Stimulated activated CD4-positive, alpha-beta T cell treated with anti-CD3 and anti-CD28 coated beads, Interleukin-1b, Interleukin-23, amount 100 ng/mL, for 24 hours (primary cell): ENCODE measurements around the gene CIC.

ENCODE experiments used
- DNase-seq, 4 experiments: peaks; one replicate each; pipeline ENCODE4 v3.0.0-alpha.2; 2020; ENCODE audit warnings: low read depth in 4 of 4, low spot score in 1 of 4

Gene CIC

DNA sequence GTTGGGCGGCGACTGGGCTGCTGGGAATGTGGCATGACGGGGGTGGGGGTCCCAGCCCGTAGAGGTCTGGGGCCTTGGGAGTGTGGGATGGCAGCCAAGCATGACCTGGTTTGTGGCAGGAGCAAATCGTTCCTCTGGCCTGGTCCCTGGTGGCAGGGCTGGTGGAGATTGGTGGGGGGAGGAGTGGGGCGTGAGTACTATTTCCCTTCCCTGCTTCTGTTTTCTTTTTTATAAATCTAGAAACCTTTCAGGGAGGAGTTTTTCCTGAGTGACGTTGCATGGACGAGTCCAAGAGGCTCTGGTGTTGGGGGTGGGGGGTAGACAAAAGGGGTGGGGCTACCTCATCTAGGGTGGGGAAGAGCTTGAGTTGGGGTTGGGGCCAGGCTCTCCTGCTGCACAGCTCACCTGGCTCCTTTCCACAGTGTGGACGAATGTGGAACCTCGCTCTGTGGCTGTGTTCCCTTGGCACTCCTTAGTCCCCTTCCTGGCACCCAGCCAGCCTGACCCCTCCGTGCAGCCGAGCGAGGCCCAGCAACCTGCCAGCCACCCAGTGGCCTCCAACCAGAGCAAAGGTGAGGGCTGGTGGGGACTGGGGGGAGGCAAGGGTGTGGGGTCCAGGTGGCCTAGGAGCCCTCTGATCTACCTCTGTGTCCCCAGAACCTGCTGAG, 17.4 kb downstream of the CIC start:
- DNase-seq: no peak

DNA sequence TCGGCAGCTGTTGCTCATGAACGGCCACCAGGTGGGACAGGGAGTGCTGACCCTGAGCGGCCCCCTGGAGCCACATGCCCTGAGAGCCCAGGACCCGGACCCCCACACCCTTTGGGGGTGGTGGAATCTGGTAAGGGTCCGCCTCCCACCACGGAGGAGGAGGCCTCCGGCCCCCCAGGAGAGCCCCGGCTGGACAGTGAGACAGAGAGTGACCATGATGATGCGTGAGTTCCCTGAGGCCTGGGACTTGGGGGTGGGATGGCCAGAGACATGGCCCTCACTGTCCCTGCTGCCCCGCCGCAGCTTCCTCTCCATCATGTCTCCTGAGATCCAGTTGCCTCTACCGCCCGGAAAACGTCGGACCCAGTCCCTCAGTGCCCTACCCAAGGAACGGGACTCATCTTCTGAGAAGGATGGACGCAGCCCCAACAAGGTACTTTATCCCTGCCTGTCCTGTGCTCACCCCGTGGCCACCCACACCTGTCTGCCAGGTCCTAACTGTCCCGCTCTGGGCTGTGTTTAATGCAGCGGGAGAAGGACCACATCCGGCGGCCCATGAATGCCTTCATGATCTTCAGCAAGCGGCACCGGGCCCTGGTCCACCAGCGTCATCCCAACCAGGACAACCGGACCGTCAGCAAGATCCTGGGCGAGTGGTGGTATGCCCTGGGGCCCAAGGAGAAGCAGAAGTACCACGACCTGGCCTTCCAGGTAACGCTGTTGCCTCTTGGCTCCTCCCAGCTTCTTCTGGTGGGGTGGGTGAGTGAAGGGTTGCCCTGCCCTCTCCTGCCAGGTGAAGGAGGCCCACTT, 18.2 kb downstream of the CIC start:
- no peak for DNase-seq

DNA sequence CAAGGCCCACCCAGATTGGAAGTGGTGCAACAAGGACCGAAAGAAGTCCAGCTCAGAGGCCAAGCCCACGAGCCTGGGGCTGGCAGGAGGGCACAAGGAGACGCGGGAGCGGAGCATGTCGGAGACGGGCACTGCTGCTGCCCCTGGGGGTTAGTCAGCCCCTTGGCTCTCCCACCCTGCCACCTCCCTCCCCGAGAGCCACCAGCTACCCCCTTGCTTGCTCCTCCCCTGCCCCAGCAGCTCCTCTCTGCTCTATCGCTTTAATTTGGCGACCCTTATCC, 18.7 kb downstream of the CIC start:
- DNase-seq: no peak

DNA sequence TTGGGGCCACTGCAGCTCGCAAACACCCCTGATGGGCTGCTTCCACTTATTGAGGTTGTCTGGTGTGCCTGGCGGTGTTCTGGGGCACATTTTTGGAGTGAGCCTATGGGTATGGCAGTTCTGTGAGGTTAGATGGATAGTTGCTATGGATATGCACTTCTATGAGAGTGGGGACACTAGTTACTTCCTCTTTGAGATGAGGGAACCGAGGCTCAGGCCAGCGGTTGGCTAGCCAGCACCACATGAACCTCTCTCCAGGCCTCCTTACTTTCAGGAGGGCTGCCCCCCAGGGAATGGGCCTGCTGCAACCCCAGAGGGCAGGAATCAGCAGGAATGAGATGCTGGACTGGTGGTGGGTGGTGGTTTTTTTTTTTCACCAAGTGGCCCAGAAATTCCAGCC, 19.3 kb downstream of the CIC start:
- no peak for DNase-seq

DNA sequence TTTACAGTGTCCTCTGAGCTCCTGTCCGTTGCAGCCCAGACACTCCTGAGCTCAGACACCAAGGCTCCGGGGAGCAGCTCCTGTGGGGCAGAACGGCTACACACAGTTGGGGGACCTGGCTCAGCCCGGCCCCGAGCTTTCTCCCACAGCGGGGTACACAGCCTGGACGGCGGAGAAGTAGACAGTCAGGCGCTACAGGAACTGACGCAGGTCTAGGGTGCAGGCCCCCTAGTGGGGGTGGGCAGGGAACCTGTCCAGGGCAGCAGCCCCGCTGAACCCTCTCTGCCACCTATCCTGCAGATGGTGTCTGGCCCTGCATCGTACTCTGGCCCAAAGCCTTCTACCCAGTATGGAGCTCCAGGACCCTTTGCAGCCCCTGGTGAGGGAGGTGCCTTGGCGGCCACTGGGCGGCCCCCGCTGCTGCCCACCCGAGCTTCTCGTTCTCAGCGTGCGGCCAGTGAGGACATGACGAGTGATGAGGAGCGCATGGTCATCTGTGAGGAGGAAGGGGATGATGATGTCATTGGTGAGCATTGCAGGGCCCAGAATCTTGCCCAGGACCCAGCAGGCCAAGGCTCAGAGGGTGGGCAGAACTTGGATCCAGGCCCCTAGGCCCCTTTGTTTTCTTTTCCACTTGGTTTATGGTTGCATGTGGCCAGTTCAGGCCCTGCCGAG, 20.0 kb downstream of the CIC start:
- DNase-seq: no peak

DNA sequence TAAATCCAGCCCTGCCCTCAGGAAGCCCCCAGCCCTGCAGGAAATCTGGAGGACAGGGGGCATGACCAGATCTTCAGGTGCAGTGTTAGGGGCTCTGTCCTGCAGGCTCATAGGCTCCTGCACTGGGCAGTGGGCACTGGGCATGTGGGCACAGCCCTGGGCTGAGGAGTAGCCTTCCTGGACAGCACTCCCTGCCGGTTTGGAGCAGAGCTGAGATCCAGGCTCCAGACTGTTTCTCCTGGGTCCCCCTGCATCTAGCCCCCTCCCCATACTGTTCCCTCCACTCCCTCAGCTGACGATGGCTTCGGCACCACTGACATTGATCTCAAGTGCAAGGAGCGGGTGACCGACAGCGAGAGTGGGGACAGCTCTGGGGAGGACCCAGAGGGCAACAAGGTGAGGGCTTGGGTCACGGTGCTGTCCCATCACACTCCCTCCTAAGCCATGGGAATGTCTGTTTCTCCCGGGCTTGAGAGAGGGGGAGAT, 20.5 kb downstream of the CIC start:
- DNase-seq: no peak

DNA sequence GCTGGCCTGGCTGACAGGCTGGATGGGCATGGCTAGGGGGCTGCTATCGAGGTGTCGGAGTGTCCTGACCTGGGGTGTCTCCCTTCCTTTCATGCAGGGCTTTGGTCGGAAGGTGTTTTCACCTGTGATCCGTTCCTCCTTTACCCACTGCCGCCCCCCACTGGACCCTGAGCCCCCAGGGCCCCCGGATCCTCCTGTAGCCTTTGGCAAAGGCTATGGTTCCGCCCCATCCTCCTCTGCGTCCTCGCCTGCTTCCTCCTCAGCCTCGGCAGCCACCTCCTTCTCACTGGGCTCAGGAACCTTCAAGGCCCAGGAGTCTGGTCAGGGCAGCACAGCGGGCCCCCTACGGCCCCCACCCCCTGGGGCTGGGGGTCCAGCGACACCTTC, 21.1 kb downstream of the CIC start:
- DNase-seq: no peak

DNA sequence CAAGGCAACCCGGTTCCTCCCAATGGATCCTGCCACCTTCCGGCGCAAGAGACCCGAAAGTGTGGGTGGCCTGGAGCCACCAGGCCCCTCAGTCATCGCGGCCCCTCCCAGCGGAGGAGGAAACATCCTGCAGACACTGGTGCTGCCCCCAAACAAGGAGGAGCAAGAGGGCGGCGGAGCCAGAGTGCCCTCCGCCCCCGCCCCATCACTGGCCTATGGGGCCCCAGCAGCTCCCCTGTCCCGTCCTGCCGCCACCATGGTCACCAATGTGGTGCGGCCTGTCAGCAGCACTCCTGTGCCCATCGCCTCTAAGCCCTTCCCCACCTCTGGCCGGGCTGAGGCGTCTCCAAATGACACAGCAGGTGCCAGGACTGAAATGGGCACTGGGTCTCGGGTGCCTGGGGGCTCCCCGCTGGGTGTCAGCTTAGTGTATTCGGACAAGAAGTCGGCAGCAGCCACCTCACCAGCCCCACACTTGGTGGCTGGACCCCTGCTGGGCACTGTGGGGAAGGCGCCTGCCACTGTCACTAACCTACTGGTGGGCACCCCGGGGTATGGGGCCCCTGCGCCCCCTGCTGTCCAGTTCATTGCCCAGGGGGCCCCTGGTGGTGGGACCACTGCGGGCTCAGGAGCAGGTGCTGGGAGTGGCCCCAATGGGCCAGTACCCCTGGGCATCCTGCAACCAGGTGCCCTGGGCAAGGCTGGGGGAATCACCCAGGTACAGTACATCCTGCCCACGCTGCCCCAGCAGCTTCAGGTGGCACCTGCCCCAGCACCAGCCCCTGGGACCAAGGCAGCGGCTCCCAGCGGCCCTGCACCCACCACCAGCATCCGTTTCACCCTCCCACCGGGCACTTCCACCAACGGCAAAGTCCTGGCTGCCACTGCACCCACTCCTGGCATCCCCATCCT, 21.7 kb downstream of the CIC start:
- no peak for DNase-seq

DNA sequence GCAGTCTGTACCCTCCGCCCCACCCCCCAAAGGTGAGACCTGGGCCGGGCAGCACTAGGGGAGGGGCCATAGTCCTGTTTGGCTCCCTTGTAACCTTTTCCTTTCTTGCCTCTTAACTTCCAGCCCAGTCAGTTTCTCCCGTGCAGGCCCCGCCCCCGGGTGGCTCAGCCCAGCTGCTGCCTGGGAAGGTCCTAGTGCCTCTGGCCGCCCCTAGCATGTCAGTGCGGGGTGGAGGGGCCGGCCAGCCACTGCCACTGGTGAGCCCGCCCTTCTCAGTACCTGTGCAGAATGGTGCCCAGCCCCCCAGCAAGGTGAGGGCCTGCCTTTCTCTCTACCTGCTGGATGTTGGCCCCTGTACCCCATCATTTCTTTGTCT, 22.4 kb downstream of the CIC start:
- DNase-seq: no peak

DNA sequence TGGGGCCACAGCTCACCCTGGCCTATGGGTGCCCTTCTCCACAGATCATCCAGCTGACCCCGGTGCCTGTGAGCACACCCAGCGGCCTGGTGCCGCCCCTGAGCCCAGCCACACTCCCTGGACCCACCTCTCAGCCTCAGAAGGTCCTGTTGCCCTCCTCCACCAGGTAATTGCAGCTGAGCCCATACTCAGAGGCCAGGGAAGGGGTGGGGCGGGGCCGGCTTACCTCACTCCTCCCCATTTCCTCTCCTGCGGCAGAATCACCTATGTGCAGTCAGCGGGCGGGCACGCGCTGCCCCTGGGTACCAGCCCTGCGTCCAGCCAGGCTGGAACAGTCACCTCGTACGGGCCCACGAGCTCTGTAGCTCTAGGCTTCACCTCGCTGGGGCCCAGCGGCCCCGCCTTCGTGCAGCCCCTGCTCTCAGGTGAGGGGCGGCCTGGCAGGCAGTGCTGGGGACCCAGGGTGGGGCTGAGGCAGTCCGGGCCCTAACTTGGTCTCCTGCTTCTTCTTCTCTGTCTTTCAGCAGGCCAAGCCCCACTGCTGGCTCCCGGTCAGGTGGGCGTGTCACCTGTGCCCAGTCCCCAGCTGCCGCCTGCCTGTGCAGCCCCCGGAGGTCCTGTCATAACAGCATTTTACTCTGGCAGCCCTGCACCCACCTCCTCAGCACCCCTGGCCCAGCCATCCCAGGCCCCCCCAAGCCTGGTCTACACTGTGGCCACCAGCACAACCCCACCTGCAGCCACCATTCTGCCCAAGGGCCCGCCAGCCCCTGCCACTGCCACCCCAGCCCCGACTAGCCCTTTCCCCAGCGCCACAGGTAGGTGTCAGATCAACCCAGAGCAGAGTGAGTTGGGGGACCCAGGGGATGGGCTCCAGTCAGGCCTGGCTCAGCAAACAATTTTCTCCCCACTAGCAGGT, 23.2 kb downstream of the CIC start:
- DNase-seq: no peak

DNA sequence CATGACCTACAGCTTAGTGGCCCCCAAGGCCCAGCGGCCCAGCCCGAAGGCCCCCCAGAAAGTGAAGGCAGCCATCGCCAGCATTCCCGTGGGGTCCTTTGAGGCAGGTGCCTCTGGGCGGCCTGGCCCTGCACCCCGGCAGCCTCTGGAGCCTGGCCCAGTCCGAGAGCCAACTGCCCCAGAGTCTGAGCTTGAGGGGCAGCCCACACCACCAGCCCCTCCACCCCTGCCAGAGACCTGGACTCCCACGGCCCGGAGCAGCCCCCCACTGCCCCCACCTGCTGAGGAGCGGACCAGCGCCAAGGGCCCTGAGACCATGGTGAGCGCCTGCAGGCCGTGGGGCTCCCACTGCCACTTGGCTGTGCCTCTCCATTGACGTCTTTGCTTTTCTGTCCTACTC, 23.9 kb downstream of the CIC start:
- no peak for DNase-seq

DNA sequence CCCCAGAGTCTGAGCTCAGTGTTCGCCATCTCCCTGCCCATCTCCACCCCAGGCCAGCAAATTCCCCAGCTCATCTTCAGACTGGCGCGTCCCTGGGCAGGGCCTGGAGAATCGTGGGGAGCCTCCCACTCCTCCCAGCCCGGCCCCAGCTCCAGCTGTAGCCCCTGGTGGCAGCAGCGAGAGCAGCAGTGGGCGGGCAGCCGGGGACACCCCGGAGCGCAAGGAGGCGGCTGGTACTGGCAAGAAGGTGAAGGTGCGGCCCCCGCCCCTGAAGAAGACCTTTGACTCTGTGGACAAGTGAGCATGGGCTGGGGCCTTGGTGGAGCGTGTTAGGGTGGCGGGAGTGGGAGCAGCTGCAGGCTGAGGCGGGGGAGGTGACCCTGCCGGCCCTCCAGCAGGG, 24.5 kb downstream of the CIC start:
- DNase-seq: no peak

DNA sequence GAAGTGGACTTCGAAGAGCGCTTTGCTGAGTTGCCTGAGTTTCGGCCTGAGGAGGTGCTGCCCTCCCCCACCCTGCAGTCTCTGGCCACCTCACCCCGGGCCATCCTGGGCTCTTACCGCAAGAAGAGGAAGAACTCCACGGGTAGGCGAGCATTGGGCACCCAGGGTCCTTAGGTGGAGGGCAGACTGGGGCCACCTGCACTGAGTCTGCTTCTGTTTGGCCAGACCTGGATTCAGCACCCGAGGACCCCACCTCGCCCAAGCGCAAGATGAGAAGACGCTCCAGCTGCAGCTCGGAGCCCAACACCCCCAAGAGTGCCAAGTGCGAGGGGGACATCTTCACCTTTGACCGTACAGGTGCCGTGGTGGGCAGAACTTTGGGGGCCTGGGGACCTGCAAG, 24.9 kb downstream of the CIC start:
- DNase-seq: no peak

DNA sequence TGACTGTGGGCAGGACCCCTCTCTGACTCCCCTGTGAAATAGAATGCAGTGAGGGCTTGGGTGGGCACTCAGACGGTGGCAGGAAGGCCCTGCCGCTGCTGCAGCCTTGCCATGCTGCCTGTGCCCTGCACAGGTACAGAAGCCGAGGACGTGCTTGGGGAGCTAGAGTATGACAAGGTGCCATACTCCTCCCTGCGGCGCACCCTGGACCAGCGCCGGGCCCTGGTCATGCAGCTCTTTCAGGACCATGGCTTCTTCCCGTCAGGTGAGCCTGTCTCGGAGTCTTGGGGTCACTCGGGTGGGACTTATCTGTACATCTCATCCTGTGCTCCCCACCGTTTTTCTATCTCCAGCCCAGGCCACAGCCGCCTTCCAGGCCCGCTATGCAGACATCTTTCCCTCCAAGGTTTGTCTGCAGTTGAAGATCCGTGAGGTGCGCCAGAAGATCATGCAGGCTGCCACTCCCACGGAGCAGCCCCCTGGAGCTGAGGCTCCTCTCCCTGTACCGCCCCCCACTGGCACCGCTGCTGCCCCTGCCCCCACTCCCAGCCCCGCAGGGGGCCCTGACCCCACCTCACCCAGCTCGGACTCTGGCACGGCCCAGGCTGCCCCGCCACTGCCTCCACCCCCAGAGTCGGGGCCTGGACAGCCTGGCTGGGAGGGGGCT, 25.6 kb downstream of the CIC start:
- no peak for DNase-seq

DNA sequence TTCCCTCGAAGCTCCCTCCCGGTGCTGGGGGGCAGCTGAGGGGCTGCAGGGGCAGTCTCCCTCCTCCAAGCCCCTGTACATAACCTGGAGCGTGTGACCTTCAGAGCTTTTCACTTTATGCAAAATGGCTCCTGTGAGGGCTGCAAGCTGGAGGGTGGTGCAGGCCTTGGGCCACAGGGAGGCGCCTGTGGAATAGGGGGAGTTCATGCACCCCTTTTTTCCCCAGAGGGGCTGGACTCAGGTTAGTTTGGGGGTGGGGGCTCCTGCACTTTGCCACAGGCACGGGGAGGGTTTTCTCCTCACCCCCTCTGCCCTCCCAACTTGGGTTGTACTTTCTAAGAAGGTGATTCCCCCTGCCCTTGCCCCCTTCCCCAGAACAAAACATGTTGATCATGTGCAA, 26.3 kb downstream of the CIC start:
- no peak for DNase-seq

DNA sequence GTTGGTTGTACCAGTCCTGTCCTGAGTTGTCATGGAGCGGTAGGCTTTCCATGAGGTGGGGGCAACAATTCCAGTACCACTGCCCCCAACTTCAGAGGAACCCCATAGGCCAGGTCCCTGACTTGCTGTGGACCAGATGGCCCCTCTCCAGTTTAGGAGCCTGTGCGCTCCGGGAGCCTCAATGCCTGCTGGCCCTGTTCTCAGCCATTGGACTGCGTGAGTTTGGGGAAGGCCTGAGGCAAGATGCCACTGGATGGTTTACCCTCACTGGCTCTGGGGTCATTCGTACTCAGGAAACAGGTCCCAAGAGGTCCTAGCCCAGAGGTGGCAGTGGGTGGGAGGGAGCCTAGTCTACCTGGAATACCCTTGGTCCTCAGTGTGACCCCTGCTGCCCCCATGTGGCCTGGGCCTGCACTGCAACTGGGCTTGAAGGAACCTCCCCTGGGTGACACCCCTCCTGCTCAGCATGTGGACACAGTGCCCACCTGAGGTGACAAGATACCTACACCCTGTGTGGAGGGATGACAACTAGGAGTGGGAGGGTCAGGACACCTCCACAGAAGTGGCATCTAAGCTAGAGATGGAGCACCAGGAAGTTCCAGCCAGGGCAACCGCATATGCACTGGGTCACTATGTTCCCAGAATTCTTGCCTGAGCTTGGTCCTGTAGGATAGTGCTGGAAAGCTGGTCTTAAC, 26.9 kb downstream of the CIC start:
- peak; percentile 78 to 89 (median 83) for DNase-seq

DNA sequence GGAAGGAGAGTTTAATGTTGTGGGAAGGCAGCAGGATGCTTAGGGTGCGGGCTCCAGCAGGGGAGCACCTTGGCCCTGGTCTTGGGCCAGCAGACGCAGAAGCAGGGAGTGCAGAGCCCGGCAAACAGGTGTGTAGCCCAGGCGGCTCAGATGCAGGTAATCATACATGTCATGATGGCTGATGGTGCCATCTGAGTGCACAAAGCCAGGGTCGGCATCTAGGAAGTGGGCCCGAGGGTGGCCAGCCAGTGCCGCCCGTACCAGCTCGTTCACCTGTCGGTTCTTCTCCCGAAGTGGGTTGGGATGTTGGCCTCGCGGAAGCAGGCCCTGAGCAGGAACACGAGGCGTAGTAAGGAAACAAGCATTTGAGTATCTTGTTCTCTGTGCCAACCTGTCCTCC, 28.0 kb downstream of the CIC start:
- DNase-seq: no peak

DNA sequence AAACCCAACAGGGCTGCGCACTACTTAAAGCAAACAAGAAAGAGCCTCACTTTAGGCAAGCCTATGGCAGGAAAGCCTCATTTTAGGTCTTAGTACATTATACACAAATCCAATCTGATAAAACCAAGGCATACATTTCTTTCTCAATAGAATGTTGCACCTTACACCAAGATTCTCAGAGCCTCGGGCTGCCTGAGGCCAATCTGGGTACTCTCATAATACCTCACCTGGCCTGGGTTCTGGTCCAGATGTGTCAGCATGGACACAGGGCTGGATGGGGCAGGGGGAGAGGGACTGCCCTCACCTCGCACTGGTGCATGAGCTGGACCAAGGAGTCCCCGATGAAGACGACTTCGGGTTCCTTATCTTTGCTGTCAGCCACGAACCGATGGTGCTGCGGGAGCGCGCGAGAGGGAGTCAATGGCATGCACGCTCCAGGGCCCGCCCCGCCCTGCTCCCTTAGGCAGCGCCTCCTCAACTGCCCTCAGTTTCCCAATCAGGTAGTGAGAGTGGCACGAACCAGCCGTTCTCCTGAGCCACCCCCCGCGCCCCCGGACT, 32.7 kb downstream of the CIC start, which contains the start of gene PRR19:
PRR19 (plus strand) TSS at position 487 of the 558 bp plus-strand sequence. CDS start 7,453 bp downstream, outside the sequence.
- no peak for DNase-seq

DNA sequence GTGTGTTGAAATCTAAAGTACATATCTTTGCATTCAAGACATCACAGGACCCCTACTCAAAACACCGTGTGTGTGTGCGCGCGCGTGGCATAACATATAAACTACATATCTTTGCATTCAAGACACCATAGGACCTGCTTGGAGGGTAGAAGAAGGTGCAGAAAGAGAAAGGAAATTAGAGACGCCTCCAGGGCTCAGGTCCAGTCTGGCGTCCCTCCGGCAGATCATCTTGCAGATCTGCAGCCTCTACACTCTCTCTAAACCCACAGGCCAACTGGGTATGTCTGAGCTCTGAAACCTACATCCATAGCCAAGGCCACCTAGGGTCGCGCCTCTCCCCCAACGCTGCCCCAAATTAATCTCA, 34.0 kb downstream of the CIC start:
- DNase-seq: no peak
